Panc1 (cell line): Measurements from ENCODE around the gene FSTL4. TPM values are rescaled to one million over a fixed set of nuclear protein-coding genes. Genes with fewer than 3 reads are reported as not detected.

Experiments
- ATAC-seq: fragments of 200-7000 bp; cut with Tn5 transposase; 2 replicates; pipeline ENCODE4 v1.9.1; 2020; ENCODE audit warnings: mild to moderate bottlenecking, moderate library complexity
- BruUV-seq: library from RNA; stranded (reverse); fragments of 400-500 nt; replicated peaks from 2 replicates; lab custom pipeline; 2021; lab: Mats Ljungman, UMichigan
- CTCF ChIA-PET: fragments of 300-600 bp; sonication (Branson Sonifier 250); formaldehyde crosslinking; loops from one replicate; lab custom pipeline; 2022; ENCODE audit warnings: antibody characterized with exemption; lab: Charles Lee
- POLR2A ChIA-PET: fragments of 300-600 bp; sonication (Branson Sonifier 250); formaldehyde crosslinking; loops from one replicate; lab custom pipeline; 2022; ENCODE audit warnings: antibody characterized with exemption; lab: Charles Lee
- DNase-seq: peaks from one replicate; pipeline ENCODE4 v3.0.0-alpha.2; 2010; ENCODE audit warnings: low read depth, low spot score
- H3K27ac ChIP-seq: 2 replicates; pipeline ENCODE4 v1.5.1; 2011; ENCODE audit warnings: mild to moderate bottlenecking, low read length, inconsistent platforms
- H3K27me3 ChIP-seq: fragments of 200-500 bp; sonication (Bioruptor generic); 2 replicates; pipeline ENCODE4 v1.6.0; 2014; ENCODE audit warnings: low read length, inconsistent platforms; ENCODE audit not compliant: control insufficient read depth, insufficient read depth
- H3K36me3 ChIP-seq: fragments of 200-500 bp; sonication (Bioruptor generic); 2 replicates; pipeline ENCODE4 v1.5.1; 2014; ENCODE audit warnings: inconsistent platforms, mild to moderate bottlenecking, low read length, moderate library complexity; ENCODE audit not compliant: control insufficient read depth, insufficient read depth
- H3K4me1 ChIP-seq: 2 replicates; pipeline ENCODE4 v1.5.1; 2011; ENCODE audit warnings: inconsistent platforms, mild to moderate bottlenecking, low read length, moderate library complexity; ENCODE audit not compliant: control insufficient read depth, insufficient read depth
- H3K4me3 ChIP-seq, 2 experiments: 2 replicates each; pipeline ENCODE4 v1.5.1; 2011 to 2012; ENCODE audit warnings: low read depth in 2 of 2, low read length in 2 of 2, mild to moderate bottlenecking in 2 of 2, inconsistent platforms in 1 of 2, moderate library complexity in 1 of 2
- H3K9me3 ChIP-seq: fragments of 200-500 bp; sonication (Bioruptor generic); 2 replicates; pipeline ENCODE4 v1.5.1; 2014; ENCODE audit warnings: low read depth, mild to moderate bottlenecking, inconsistent platforms, low read length, moderate library complexity; ENCODE audit not compliant: control insufficient read depth, insufficient read depth
- POLR2AphosphoS5 ChIP-seq: IDR thresholded peaks from 2 replicates; pipeline ENCODE4 v1.6.1; 2012; ENCODE audit warnings: mild to moderate bottlenecking, low read depth, low read length, moderate library complexity
- SIN3A ChIP-seq: IDR thresholded peaks from 2 replicates; pipeline ENCODE4 v1.6.1; 2012; ENCODE audit warnings: low read depth, mild to moderate bottlenecking, low read length, moderate library complexity, borderline replicate concordance; ENCODE audit not compliant: insufficient read depth
- TCF7L2 ChIP-seq: IDR thresholded peaks from 2 replicates; pipeline ENCODE4 v1.6.1; 2011; ENCODE audit warnings: mild to moderate bottlenecking, low read depth, low read length, inconsistent platforms
- in situ Hi-C: cut with HindIII; loops from 2 replicates; pipeline ENCODE4 v1.10.0; 2016; ENCODE audit warnings: low sequenced_read_pairs, low pct_unique_long_range_greater_than_20kb
- intact Hi-C: fragments of 100-400 bp; cut with micrococcal nuclease; formaldehyde crosslinking; loops from one replicate; pipeline ENCODE4 v1.10.0; 2022; ENCODE audit not compliant: unreplicated experiment
- total RNA-seq: library from RNA; stranded (reverse); gene quantifications from one replicate; pipeline ENCODE4 v1.2.1, GENCODE V29; 2021; ENCODE audit not compliant: unreplicated experiment
- TF ChIP-seq, protein P1 (sequence below): fragments of 450-650 bp; IDR thresholded peaks from 2 replicates; pipeline ENCODE4 v1.5.1; 2017; ENCODE audit warnings: mild to moderate bottlenecking
- TF ChIP-seq, protein P2 (sequence below), 2 experiments: IDR thresholded peaks; 2 replicates each; pipeline ENCODE4 v1.6.1; 2011 to 2012; ENCODE audit warnings: low read depth in 2 of 2, control low read depth in 1 of 2, low read length in 1 of 2, mild to moderate bottlenecking in 1 of 2, moderate library complexity in 1 of 2; ENCODE audit not compliant: insufficient read depth in 1 of 2

Gene FSTL4
- total RNA-seq, 1 experiment from 2014 or later: 0.18 TPM

DNA sequence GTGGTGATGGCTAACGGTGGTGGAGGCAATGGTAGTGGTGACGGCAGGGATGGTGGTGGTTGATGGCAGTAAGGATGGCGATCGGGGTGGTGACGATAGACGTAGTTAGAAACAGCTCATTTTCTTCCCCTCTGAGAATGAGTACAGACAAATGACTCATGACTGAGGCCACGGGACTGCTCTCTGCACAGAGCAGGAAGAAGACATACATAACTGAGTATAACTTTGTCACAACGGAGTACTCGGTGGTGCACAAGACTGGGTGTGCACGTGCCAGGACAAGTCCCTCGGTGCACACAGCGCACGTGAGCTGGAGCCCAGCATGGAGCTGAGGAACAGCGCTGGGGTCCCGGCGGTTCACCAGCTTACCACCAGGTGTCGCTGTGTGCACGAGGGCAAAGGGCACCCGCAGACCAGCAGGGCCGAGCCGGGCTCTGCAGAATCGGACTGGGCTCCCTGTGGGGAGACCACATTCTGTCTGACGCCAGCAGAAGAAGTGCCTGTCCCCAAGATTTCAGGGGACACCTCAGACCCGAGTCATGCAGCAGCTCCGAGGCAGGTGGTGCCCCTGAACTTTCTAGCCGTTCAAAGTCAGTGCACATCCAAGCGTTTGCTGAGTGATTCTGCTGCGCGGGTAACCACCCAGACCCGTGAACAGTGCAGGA lies 188.6 kb downstream of the FSTL4 start:
- Histone ChIP-seq H3K9me3 (no peaks in the 10 kb centered on the region), H3K4me1 (no peaks in the 10 kb centered on the region), H3K36me3 (no peaks in the 10 kb centered on the region), H3K27ac (no peak overlapping the region), H3K27me3 (peaks cover 7% of the 10 kb centered on the region), H3K4me3 (no peak overlapping the region)
- POLR2A ChIA-PET: no interaction called here
- CTCF ChIA-PET: interaction anchor here (0.6 to 1.4 kb wide), 9 partner anchors 9 to 446 kb away, joined by 3 to 10 read pairs (median 4); no protein-coding TSS in a partner anchor
- intact Hi-C loops (loop anchor here (5.0 kb wide), 3 partner anchors 189 to 519 kb away; partner anchors contain the start of gene FSTL4), in situ Hi-C loops (no loop called here)
- DNase-seq (peak; percentile 48), ATAC-seq (peak; percentile 90)
- no TSS peak for BruUV-seq
- TF ChIP-seq, protein P1, sequence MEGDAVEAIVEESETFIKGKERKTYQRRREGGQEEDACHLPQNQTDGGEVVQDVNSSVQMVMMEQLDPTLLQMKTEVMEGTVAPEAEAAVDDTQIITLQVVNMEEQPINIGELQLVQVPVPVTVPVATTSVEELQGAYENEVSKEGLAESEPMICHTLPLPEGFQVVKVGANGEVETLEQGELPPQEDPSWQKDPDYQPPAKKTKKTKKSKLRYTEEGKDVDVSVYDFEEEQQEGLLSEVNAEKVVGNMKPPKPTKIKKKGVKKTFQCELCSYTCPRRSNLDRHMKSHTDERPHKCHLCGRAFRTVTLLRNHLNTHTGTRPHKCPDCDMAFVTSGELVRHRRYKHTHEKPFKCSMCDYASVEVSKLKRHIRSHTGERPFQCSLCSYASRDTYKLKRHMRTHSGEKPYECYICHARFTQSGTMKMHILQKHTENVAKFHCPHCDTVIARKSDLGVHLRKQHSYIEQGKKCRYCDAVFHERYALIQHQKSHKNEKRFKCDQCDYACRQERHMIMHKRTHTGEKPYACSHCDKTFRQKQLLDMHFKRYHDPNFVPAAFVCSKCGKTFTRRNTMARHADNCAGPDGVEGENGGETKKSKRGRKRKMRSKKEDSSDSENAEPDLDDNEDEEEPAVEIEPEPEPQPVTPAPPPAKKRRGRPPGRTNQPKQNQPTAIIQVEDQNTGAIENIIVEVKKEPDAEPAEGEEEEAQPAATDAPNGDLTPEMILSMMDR: peak; percentile 97
- TF ChIP-seq, protein P2, sequence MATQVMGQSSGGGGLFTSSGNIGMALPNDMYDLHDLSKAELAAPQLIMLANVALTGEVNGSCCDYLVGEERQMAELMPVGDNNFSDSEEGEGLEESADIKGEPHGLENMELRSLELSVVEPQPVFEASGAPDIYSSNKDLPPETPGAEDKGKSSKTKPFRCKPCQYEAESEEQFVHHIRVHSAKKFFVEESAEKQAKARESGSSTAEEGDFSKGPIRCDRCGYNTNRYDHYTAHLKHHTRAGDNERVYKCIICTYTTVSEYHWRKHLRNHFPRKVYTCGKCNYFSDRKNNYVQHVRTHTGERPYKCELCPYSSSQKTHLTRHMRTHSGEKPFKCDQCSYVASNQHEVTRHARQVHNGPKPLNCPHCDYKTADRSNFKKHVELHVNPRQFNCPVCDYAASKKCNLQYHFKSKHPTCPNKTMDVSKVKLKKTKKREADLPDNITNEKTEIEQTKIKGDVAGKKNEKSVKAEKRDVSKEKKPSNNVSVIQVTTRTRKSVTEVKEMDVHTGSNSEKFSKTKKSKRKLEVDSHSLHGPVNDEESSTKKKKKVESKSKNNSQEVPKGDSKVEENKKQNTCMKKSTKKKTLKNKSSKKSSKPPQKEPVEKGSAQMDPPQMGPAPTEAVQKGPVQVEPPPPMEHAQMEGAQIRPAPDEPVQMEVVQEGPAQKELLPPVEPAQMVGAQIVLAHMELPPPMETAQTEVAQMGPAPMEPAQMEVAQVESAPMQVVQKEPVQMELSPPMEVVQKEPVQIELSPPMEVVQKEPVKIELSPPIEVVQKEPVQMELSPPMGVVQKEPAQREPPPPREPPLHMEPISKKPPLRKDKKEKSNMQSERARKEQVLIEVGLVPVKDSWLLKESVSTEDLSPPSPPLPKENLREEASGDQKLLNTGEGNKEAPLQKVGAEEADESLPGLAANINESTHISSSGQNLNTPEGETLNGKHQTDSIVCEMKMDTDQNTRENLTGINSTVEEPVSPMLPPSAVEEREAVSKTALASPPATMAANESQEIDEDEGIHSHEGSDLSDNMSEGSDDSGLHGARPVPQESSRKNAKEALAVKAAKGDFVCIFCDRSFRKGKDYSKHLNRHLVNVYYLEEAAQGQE (IDR thresholded peaks at IDR 0.05; ENCODE audit: insufficient read depth in 1 of 2, low read depth in 2 of 2, low read length in 1 of 2): no peak
- no peak for TF ChIP-seq TCF7L2
- no peak for TF ChIP-seq SIN3A
- no peak for TF ChIP-seq POLR2AphosphoS5

DNA sequence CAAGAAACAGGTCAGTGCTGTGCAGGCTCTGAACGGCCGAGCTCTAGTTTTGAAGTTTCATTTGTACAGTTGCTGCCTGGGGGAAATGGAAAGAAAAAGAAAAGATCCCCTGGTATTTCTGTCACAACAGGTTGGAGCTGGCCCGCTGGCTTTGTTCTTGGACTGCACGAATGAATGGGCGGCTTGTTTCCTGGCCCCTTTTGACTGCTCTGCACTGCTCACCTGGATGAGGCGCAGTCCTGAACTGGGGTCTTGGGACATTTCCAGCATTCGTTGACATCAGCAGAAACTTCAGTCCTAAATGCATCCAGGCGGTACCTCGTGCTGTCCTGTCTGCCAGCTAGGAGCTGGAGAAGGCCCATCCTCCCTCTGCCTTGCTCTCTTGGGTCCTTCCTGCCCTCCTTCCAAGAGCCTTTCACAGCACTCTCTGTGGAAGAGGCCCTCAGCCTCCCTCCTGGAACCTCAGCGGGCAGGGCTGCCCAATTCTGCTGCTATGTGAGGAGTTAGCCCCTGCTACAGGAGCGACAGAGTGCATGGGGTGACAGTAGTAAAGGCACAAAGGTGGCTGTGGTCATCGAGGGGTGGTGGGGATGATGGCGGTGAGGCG lies 189.2 kb downstream of the FSTL4 start:
- Histone ChIP-seq H3K27ac (no peak overlapping the region), H3K27me3 (peaks cover 11% of the 10 kb centered on the region), H3K36me3 (no peaks in the 10 kb centered on the region), H3K4me3 (no peak overlapping the region), H3K9me3 (no peaks in the 10 kb centered on the region), H3K4me1 (no peaks in the 10 kb centered on the region)
- ATAC-seq: peak; percentile 24
- no TSS peak for BruUV-seq
- in situ Hi-C loops: no loop called here
- ChIA-PET POLR2A (interaction anchor here (0.7 kb wide), 1 partner anchor 63 kb away, joined by 3 read pairs; no protein-coding TSS in a partner anchor), CTCF (interaction anchor here (0.6 to 1.4 kb wide), 8 partner anchors 9 to 447 kb away, joined by 3 to 10 read pairs (median 4); no protein-coding TSS in a partner anchor)
- no peak for TF ChIP-seq POLR2AphosphoS5
- TF ChIP-seq, protein P2 (IDR thresholded peaks at IDR 0.05; ENCODE audit: insufficient read depth in 1 of 2, low read depth in 2 of 2, low read length in 1 of 2): no peak
- no peak for TF ChIP-seq SIN3A
- no peak for TF ChIP-seq TCF7L2
- TF ChIP-seq, protein P1: no peak
- DNase-seq: no peak
- intact Hi-C loops: loop anchor here (5.0 kb wide), 3 partner anchors 189 to 519 kb away; partner anchors contain the start of gene FSTL4
